SH-SY5Y (cell line): ENCODE data around the gene ECE1.

Source experiments
- GATA2 ChIP-seq: IDR thresholded peaks from 2 replicates; pipeline ENCODE4 v1.6.1; 2011; ENCODE audit warnings: mild to moderate bottlenecking, low read depth, low read length
- GATA3 ChIP-seq: IDR thresholded peaks from 2 replicates; pipeline ENCODE4 v1.6.1; 2011; ENCODE audit warnings: low read depth, mild to moderate bottlenecking, low read length, moderate library complexity

ECE1 gene

DNA sequence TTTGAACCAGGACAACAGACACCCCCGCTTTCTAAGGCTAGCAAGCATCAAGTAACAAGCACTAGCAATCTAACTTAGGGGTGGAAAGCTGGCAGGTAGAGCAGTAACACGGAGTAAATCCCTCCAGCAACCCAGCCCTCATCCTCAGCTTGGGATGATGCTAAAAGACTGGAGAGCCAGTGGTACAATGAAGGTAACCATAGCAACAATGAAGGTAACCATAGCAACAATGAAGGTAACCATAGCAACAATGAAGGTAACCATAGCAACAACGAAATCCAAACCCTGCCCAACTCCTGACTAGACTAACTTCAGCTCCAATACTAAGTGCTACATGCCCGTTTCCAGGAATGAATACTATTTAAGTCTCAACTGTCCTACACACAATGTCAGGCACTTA is 91.3 kb downstream of the ECE1 start:
- no peak for TF ChIP-seq GATA2
- TF ChIP-seq GATA3, result no peak

DNA sequence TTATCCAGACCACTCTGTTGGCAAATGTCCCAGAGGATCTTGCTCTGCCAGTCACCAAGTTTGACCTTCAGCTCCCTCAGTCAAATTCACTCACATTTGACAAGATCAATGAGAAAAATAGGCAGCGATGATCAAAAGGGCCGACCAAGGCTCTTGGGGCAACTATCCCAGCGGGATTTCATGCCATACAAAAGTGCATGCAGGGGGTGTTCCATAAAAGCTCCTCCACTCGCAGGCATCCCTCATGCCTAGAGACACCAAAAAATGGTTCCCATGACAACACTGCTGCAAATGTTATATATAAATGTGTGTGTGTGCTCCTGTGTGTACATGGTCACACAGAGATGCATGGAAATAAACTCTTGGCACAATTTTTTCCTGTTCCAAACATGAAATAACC is 97.4 kb downstream of the ECE1 start:
- no peak for TF ChIP-seq GATA2

DNA sequence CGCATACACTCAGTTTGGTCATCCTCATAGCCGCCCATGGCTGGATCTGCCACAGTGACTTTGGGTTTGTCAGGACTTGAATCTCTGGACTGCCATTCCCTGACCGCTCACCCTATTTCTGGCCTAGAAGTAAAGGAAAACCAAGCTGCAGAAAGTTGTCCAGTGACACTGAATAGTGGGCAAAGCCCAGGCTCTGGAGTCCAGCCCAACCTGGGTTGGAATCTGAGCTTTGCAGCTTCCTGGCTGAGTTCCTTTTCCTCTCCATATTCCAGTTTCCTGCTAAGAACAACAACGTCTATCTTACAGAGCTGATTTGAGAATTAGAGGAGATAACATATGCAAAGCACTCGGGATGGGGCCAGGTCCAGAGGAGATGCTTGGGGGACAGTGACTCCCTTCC is 98.0 kb downstream of the ECE1 start:
- TF ChIP-seq GATA2, result no peak
- TF ChIP-seq GATA3, result no peak

DNA sequence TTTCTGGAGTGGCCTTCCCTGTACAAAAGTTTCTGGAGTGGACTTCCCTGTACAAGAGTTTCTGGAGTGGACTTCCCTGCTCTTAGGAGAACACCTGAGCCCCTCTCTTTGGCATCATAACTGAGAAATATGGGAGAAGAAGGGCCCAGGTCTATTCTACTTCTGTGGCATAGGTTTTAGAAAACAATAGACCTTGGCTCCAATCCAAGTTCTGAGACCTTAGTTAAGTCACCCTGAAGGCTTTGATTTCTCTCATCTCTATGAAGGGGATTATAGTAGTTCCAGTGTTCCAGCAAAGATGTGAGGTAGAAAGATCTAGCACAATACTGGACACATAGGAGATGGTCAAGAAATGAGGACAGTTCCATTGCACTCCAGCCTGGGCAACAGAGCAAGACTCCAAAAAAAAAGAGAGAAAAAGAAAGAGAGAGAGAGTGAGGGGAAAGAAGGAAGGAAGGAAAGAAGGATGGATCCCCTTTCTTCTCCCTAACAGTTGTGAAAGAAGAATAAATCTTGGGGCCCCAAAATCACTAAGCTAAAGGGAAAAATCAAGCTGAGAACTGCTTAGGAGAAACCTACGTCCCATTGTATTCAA is 100.3 kb downstream of the ECE1 start:
- no peak for TF ChIP-seq GATA2

DNA sequence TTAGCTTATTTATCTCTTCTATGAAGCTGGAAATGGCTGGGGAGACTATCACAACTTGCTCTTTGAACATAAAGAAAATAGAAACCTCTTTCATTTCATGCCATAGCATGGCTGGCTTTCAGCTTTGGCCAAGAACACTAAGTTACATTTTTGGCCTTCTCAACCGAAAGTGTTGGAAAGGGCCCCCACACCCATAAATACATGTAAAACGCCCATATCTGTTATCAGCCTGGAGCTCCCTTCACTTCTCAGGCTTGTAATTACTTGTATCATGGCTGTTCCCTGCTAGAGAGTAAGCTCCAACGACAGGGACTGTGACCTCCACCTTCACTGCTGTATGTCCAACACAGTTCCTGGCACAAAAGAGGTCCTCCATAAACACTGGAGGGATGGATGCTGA is 100.8 kb downstream of the ECE1 start:
- TF ChIP-seq GATA2 (no peak), GATA3 (no peak)

DNA sequence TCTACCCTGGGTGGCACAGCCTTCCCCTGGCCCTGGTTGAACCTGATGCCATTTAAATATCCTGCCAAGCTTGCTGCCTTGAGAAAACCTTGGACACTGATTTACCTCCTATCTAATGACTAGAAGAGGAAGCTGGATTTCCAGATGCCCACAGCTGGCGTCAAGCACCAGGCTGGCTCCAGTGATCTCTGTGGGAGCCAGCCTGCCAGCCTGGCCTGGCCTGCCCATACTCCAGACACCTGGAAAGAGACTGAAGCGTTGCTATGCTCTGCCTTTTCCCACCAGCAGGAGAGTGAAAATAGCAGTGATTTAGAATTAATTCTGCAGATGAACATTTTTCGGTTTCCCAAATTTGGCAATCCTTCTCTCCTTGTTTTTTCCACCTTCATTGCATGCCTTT is 102.0 kb downstream of the ECE1 start:
- TF ChIP-seq GATA3 (no peak), GATA2 (no peak)

DNA sequence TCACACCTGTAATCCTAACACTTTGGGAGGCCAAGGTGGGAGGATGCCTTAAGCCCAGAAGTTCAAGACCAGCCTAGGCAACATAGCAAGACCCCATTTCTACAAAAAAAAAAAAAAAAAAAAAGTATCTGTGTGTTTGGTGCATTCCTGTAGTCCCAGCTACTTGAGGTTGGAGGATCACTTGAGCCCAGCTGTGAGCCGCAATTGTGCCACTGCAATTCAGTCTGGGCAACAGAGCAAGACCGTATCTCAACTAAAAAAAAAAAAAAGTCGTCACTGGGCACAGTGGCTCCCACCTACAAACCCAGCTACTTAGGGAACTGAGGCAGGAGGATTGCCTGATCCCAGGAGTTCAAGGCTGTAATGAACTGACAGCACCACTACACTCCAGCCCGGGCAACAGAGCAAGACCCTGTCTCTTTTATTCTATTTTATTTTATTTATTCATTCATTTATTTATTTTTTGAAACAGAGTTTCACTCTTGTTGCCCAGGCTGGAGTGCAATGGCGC is 105.0 kb downstream of the ECE1 start:
- no peak for TF ChIP-seq GATA2
- TF ChIP-seq GATA3, result no peak

DNA sequence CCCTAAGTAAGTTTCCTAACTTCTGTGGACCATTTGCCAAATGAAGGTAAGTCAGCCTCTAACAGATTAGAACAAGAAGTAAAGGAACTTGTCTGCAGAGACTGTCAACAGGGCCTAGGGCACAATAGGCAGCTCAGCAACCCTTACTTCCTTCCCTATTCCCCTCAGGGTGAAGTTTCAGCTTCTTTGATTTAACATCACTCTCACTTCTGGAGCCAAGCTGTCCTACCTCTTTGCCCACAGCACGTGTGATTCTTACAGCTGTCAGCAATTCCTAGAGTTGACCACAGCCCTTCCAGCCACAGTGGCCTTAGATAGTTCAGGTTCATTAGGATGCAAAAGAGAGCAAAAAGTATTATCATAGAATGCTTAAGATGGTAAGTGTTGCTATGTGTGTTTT is 106.0 kb downstream of the ECE1 start:
- TF ChIP-seq GATA3 (no peak), GATA2 (no peak)

DNA sequence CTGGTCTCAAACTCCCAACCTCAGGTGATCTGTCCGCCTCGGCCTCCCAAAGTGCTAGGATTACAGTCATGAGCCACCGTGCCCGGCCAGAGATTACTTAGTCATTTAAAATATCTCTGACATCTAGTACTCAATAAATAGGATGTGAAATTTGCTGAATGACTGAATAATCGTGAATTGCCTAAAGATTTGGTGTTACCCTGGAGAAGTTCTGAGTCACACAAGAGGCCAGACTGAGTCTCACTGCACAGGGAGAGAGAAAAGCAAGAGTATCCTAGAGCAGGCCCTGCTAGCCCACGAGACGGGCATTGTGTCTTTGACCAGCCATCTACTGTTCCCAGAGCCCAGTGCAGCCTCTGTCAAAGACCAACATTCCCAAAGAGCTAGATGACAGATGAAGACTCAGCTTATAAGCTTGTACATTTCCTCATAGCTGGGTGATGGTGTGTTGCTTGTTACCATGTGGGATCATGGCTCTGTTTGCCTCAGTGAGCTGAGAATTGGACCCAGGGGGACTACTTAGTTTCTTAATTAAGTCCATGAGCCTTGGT is 108.0 kb downstream of the ECE1 start:
- TF ChIP-seq GATA3 (no peak), GATA2 (no peak)

DNA sequence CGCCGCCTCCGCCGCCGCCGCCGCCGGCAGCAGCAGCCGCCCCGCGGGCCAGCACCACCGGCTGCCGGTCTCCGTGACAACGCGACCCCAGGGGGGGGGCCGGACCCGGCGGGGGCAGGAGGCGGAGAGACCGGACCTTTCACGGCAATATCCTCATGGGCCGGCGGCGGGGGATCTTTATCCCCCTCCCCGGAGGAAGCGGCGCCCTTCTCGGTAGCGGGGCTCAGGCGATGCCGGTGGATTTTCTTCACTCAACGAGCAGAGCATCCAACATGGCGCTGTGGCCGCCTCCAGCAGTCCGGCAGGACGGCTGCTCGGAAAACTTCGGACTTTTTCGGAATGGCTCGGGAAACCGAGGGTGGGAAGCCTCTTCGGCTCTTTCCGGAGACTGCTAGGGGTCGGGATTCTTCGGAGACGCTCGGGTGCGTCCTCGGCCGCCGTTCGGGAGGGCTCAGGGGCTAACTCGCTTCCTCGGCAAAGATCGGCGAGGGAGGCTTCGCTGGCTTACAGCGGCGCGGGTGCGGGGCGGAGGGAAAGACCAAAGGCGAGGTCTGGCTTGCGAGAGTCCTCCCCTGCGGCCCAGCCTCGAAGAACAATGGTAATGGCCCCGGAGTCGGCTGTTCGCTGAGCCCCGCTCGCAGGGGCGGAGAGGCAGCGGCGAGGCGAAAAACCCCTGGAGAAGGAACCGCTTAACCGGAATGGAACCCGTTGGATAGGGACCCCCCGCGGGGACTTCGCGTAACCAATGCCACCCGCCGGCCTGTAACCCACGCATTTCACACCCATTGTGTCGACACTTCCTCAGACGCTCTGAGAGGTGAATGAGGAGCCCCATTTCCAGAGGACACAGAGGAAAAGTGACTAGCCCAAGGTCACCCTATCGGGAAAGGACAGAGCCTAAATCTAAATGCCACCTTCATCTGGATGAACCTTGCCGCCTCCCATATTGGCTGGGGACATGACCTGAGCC is 113.4 kb downstream of the ECE1 start, which contains the start of gene EIF4G3:
TSS of gene EIF4G3 (minus strand) at position 312 of the 970 bp plus-strand sequence. CDS start 174,155 bp downstream, outside the sequence.
- TF ChIP-seq GATA3 (no peak), GATA2 (no peak)

DNA sequence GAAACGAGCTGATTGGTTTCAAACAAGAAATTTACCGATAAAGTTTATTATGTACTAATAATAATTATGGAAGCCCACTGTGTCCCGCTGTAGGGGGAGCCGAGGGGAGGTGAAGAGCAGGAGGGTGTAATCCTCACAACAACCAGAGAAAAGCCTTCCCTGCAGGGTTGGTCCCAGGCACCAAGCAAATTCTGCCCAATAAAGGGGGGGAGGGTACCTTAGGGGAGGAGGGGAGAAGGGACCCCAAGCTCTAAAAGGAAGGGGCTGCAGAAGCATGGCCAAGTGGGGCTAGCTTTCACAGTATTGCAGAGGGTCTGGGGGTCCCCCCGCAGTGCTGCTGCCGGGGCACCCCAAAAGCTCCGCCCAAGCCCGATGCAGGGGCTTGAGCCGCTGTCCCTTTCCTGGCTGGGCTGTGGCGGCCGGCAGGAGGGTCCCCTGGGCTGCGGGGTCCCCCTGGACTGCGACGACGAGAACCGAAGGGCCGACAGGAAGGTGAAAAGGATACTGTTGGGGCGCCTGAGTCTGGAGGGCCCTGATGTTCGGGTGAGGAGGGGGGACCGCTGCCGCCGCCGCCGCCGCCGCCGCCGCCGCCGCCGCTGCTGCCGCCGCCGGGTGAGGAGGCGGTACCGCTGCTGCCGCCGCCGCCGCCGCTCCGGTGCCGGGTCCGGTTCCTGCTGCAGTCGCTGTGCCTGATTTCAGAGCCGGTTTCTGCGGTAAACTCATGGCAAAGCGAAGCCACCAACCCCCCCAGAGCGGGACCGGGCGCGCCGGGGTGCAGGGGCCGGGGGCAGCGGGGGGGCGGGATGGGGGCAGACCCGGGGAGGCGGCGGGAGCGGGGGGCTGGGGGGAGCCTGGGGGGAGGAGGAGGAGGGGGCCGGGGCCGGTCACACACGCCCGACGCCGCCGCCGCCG is 114.3 kb downstream of the ECE1 start:
- TF ChIP-seq GATA2 (no peak), GATA3 (no peak)

DNA sequence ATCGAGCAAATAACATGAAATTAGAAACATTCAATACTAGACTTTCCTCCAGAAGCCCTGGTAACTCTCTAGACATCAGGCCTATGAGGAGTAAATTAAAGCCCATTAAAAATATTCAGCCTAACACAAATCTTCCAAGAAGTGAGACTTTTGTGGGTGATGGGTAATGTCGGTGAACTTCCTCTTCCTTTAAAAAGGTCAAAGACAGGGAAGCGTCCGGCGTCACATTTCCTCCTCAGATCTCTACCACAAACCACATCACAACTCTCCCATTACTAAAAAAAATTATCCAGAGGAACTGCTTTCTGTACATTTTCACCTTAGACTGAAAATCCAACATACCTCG is 115.0 kb downstream of the ECE1 start:
- TF ChIP-seq GATA2 (no peak), GATA3 (no peak)

DNA sequence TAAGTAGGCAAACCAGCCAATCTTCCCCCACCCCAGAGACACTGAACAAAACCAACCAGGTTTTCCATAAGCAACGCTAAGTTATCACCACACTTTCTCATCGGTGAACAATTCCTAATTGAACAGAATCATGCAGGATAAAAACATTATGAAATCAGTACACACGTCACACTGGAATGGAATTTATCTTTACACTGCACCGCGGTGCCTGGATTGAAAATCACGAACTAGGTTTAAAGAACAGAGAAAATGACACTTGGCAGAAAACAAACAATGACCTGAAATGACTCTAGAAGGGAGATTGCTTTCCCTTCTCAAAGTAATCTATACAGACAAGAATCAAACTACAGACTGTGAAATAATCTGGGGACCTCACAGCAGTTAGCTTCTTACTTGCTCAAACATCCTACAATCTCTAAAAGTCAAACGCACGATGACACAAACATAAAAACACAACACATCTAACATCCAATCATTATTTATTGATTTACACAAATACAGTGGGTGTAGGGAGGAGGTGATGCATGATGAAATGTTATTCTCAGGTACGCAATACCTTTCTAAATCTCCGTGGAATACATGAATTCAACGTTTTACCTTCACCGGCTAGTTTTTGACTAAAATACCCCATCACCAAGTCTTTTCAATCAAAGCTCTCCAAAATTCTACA is 115.5 kb downstream of the ECE1 start:
- TF ChIP-seq GATA3 (no peak), GATA2 (no peak)
